Mesendoderm (in vitro differentiated cells): Measurements from ENCODE around the gene RANBP10.
A peak's percentile ranks its signal among the peaks of the same experiment; 100 is the strongest.

ENCODE experiments used
- DNase-seq: peaks from one replicate; pipeline ENCODE4 v3.0.0; 2013
- H2AK5ac ChIP-seq: 2 replicates; pipeline ENCODE4 v1.6.1; 2013; ENCODE audit warnings: low read length, inconsistent platforms
- H2BK120ac ChIP-seq: 2 replicates; pipeline ENCODE4 v1.6.1; 2013; ENCODE audit warnings: low read depth, mild to moderate bottlenecking, low read length, moderate library complexity, mixed read lengths
- H2BK15ac ChIP-seq: replicated peaks from 2 replicates; pipeline ENCODE4 v1.6.1; 2013; ENCODE audit warnings: low read depth, mild to moderate bottlenecking, moderate library complexity
- H2BK5ac ChIP-seq: 2 replicates; pipeline ENCODE4 v1.6.1; 2013; ENCODE audit warnings: low read length, inconsistent platforms
- H3K18ac ChIP-seq: 2 replicates; pipeline ENCODE4 v1.6.1; 2013; ENCODE audit warnings: mild to moderate bottlenecking, low read length, mixed read lengths
- H3K23ac ChIP-seq: one replicate; pipeline ENCODE4 v1.6.1; 2013; ENCODE audit warnings: low read length
- H3K27ac ChIP-seq: 2 replicates; pipeline ENCODE4 v1.5.1; 2013; ENCODE audit warnings: low read depth, mild to moderate bottlenecking, inconsistent platforms, low read length, moderate library complexity
- H3K27me3 ChIP-seq: 2 replicates; pipeline ENCODE4 v1.6.1; 2013; ENCODE audit warnings: low read length, control low read depth, mild to moderate bottlenecking, inconsistent platforms; ENCODE audit not compliant: insufficient read depth, poor library complexity
- H3K36me3 ChIP-seq: 2 replicates; pipeline ENCODE4 v1.6.1; 2013; ENCODE audit warnings: low read length, inconsistent platforms; ENCODE audit not compliant: control insufficient read depth, insufficient read depth
- H3K4ac ChIP-seq: one replicate; pipeline ENCODE4 v1.6.1; 2013; ENCODE audit warnings: low read depth, mild to moderate bottlenecking, low read length, moderate library complexity
- H3K4me1 ChIP-seq: 2 replicates; pipeline ENCODE4 v1.6.1; 2013; ENCODE audit warnings: low read depth, low read length, inconsistent platforms; ENCODE audit not compliant: control insufficient read depth
- H3K4me2 ChIP-seq: 2 replicates; pipeline ENCODE4 v1.6.1; 2013; ENCODE audit warnings: low read length
- H3K4me3 ChIP-seq: 2 replicates; pipeline ENCODE4 v1.5.1; 2013; ENCODE audit warnings: mild to moderate bottlenecking, low read length
- H3K56ac ChIP-seq: one replicate; pipeline ENCODE4 v1.6.1; 2013; ENCODE audit warnings: low read length
- H3K79me1 ChIP-seq: 2 replicates; pipeline ENCODE4 v1.6.1; 2013; ENCODE audit warnings: low read length, inconsistent platforms
- H3K79me2 ChIP-seq: 2 replicates; pipeline ENCODE4 v1.6.1; 2013; ENCODE audit warnings: mild to moderate bottlenecking, low read length; ENCODE audit not compliant: control insufficient read depth, insufficient read depth
- H3K9ac ChIP-seq: 2 replicates; pipeline ENCODE4 v1.6.1; 2013; ENCODE audit warnings: low read length, inconsistent platforms
- H4K5ac ChIP-seq: one replicate; pipeline ENCODE4 v1.6.1; 2013; ENCODE audit warnings: low read length
- H4K8ac ChIP-seq: one replicate; pipeline ENCODE4 v1.6.1; 2013; ENCODE audit warnings: low read depth, mild to moderate bottlenecking, control low read depth, low read length, moderate library complexity
- WGBS: extraction: QIAGEN DNeasy Blood & Tissue Kit; methylation state at CpG from one replicate; pipeline ENCODE4 v1.1.7; 2013; ENCODE audit warnings: low lambda C conversion rate, missing lambda C conversion rate; ENCODE audit not compliant: insufficient coverage; ENCODE audit errors: extremely low coverage; 5-methylcytosine and 5-hydroxymethylcytosine counted together

Gene RANBP10

GRCh38 chr16:67846320-67847063, 40.1 kb upstream of the RANBP10 start, which contains the start of gene NUTF2:
Gene NUTF2, plus strand, starts transcription at chr16:67846933. Its CDS starts 18,198 bp downstream, at chr16:67865131.
- Histone ChIP-seq H4K8ac (no peak within 1 kb of the TSS), H3K4me3 (peak within 1 kb of the TSS; percentile 96), H3K9ac (peak within 1 kb of the TSS; percentile 99), H3K56ac (peak within 1 kb of the TSS; percentile 97), H4K5ac (no peak within 1 kb of the TSS), H2BK120ac (peak within 1 kb of the TSS; percentile 80), H2BK5ac (peak within 1 kb of the TSS; percentile 70), H3K4ac (peak within 1 kb of the TSS; percentile 81), H3K4me2 (peak within 1 kb of the TSS; percentile 92), H3K27me3 (no peaks in the 10 kb centered on the region), H3K27ac (peak within 1 kb of the TSS; percentile 94), H3K23ac (peak within 1 kb of the TSS; percentile 100), H2BK15ac (no peak within 1 kb of the TSS), H3K36me3 (peaks cover 3% of the 10 kb centered on the region), H3K79me2 (peaks cover 58% of the 10 kb centered on the region), H3K18ac (peak within 1 kb of the TSS; percentile 94), H3K4me1 (peaks cover 17% of the 10 kb centered on the region), H3K79me1 (peaks cover 19% of the 10 kb centered on the region), H2AK5ac (peak within 1 kb of the TSS; percentile 74)
- DNase-seq, result peak; percentile 99
- no CpG with 5 or more reads among the region's 57 CpGs for WGBS

GRCh38 chr16:67846063-67846319, 39.6 kb upstream of the RANBP10 start:
- Histone ChIP-seq H3K79me2 (peaks cover 56% of the 10 kb centered on the region), H2BK120ac (peak overlapping the region; percentile 46)
- no peak for DNase-seq

GRCh38 chr16:67845291-67846062, 39.1 kb upstream of the RANBP10 start:
- peaks cover 2% of the 10 kb centered on the region for H3K36me3 ChIP-seq
- no peak overlapping the region for H3K4me3 ChIP-seq
- H2BK15ac ChIP-seq, result no peak overlapping the region
- peaks cover 52% of the 10 kb centered on the region for H3K79me2 ChIP-seq
- no peak overlapping the region for H4K8ac ChIP-seq
- no peak for DNase-seq
- H3K56ac ChIP-seq, result peak overlapping the region; percentile 90
- H2BK5ac ChIP-seq, result no peak overlapping the region
- H2AK5ac ChIP-seq, result peak overlapping the region; percentile 98
- H3K27me3 ChIP-seq, result no peaks in the 10 kb centered on the region
- peaks cover 19% of the 10 kb centered on the region for H3K79me1 ChIP-seq
- H3K23ac ChIP-seq, result no peak overlapping the region
- WGBS, result no CpG with 5 or more reads among the region's 5 CpGs
- peak overlapping the region; percentile 79 for H3K9ac ChIP-seq
- H3K4ac ChIP-seq, result no peak overlapping the region
- no peak overlapping the region for H4K5ac ChIP-seq
- H2BK120ac ChIP-seq, result no peak overlapping the region
- H3K27ac ChIP-seq, result peak overlapping the region; percentile 94
- peak overlapping the region; percentile 94 for H3K18ac ChIP-seq
- H3K4me1 ChIP-seq, result peaks cover 17% of the 10 kb centered on the region
- peak overlapping the region; percentile 60 for H3K4me2 ChIP-seq

More at GRCh38 chr16:67846063-67846319, 39.6 kb upstream of the RANBP10 start:
- Histone ChIP-seq H3K4me2 (peak overlapping the region; percentile 60), H3K9ac (peak overlapping the region; percentile 79), H2AK5ac (no peak overlapping the region), H3K18ac (peak overlapping the region; percentile 94), H3K36me3 (peaks cover 3% of the 10 kb centered on the region), H3K23ac (no peak overlapping the region), H3K79me1 (peaks cover 19% of the 10 kb centered on the region), H2BK15ac (no peak overlapping the region), H3K4ac (no peak overlapping the region), H3K4me1 (peaks cover 17% of the 10 kb centered on the region), H3K4me3 (peak overlapping the region; percentile 34), H3K56ac (peak overlapping the region; percentile 90), H3K27ac (peak overlapping the region; percentile 94), H4K8ac (no peak overlapping the region), H4K5ac (no peak overlapping the region), H3K27me3 (no peaks in the 10 kb centered on the region), H2BK5ac (peak overlapping the region; percentile 9)
- no CpG with 5 or more reads among the region's 2 CpGs for WGBS

GRCh38 chr16:67844497-67844896, 38.1 kb upstream of the RANBP10 start:
- no peak overlapping the region for H3K27ac ChIP-seq
- no peak overlapping the region for H2AK5ac ChIP-seq
- H3K4me1 ChIP-seq, result peaks cover 17% of the 10 kb centered on the region
- no CpG with 5 or more reads among the region's 4 CpGs for WGBS
- DNase-seq, result no peak
- no peak overlapping the region for H2BK5ac ChIP-seq
- H3K79me2 ChIP-seq, result peaks cover 46% of the 10 kb centered on the region
- H3K4me3 ChIP-seq, result no peak overlapping the region
- H3K9ac ChIP-seq, result peak overlapping the region; percentile 51
- H3K23ac ChIP-seq, result no peak overlapping the region
- no peak overlapping the region for H2BK15ac ChIP-seq
- H2BK120ac ChIP-seq, result no peak overlapping the region
- no peak overlapping the region for H3K18ac ChIP-seq
- H3K4me2 ChIP-seq, result peak overlapping the region; percentile 28
- peak overlapping the region; percentile 29 for H3K56ac ChIP-seq
- no peak overlapping the region for H4K5ac ChIP-seq
- H3K36me3 ChIP-seq, result peaks cover 1% of the 10 kb centered on the region
- H3K4ac ChIP-seq, result no peak overlapping the region
- no peak overlapping the region for H4K8ac ChIP-seq
- peaks cover 17% of the 10 kb centered on the region for H3K79me1 ChIP-seq
- no peaks in the 10 kb centered on the region for H3K27me3 ChIP-seq

- no CpG with 5 or more reads among the region's 11 CpGs for WGBS
- peak overlapping the region; percentile 49 for H3K4me2 ChIP-seq
- H2BK5ac ChIP-seq, result no peak overlapping the region
Measured at GRCh38 chr16:67843343-67843765, 37.0 kb upstream of the RANBP10 start.

More at GRCh38 chr16:67843343-67843765, 37.0 kb upstream of the RANBP10 start:
- Histone ChIP-seq H2BK120ac (no peak overlapping the region), H2AK5ac (no peak overlapping the region), H3K79me2 (peaks cover 36% of the 10 kb centered on the region), H3K79me1 (peaks cover 16% of the 10 kb centered on the region), H3K27ac (no peak overlapping the region), H4K5ac (no peak overlapping the region), H3K23ac (no peak overlapping the region), H4K8ac (no peak overlapping the region), H3K9ac (peak overlapping the region; percentile 98), H3K18ac (no peak overlapping the region), H3K4me1 (peaks cover 17% of the 10 kb centered on the region), H2BK15ac (no peak overlapping the region), H3K36me3 (no peaks in the 10 kb centered on the region), H3K4ac (no peak overlapping the region), H3K56ac (peak overlapping the region; percentile 100), H3K27me3 (no peaks in the 10 kb centered on the region), H3K4me3 (peak overlapping the region; percentile 58)
- DNase-seq, result no peak
